Measurements from ENCODE around the gene PITPNM3.

- TF ChIP-seq REST (IDR thresholded peaks at IDR 0.05; ENCODE audit: low read depth) (no peak; the same call in 1 of the 2 replicates), FOXM1 (IDR thresholded peaks at IDR 0.05; ENCODE audit: borderline replicate concordance, low read depth) (0 out of 2 replicates have a peak, but pooled peaks have one; percentile 68), CEBPB (IDR thresholded peaks at IDR 0.05) (peak; percentile 62; the same call in 1 of the 2 replicates), ZBTB7A (IDR thresholded peaks at IDR 0.05; ENCODE audit: low read depth) (peak; percentile 88), USF1 (IDR thresholded peaks at IDR 0.05) (0 out of 2 replicates have a peak, but pooled peaks have one; percentile 2), YY1 (IDR thresholded peaks at IDR 0.05; ENCODE audit: low read depth) (no peak), EP300 (IDR thresholded peaks at IDR 0.05; ENCODE audit: borderline replicate concordance) (peak; percentile 83), TAF1 (IDR thresholded peaks at IDR 0.05; ENCODE audit: low read depth) (peak; percentile 17; the same call in 1 of the 2 replicates), TEAD4 (IDR thresholded peaks at IDR 0.05) (peak; percentile 64)
These were observed 4.4 kb downstream of the PITPNM3 start for GRCh38 chr17:6551869-6552531.

Measured in Ishikawa (cell line).